ENCODE measurements around the gene ELAVL1. TPM values are rescaled to one million over a fixed set of nuclear protein-coding genes. Genes with fewer than 3 reads are reported as not detected.
"Not testable (repeated sequence)": the region's sequence is repeated elsewhere in the genome, so short reads cannot be mapped to it uniquely, and the experiment has no call there.

The ELAVL1 gene
- total and polyA plus RNA-seq, 7 donors = 15.8 to 31.0 (median 20.3) TPM

DNA sequence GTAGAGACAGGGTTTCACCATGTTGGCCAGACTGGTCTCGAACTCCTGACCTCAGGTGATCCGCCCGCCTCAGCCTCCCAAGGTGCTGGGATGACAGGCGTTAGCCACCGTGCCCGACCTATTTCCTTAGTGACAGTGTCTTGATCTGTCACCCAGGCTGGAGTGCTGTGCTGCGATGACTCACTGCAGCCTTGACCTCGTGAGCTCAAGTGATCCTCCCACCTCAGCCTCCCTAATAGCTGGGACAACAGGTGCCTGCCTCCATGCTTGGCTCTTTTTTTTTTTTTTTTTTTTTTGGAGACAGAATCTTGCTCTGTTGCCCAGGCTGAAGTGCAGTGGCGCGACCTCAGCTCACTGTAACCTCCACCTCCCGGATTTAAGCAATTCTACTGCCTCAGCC, 75.4 kb downstream of the ELAVL1 start:
- H3K27me3 ChIP-seq; intact Hi-C loops (cut with DNase I); H3K9me3 ChIP-seq; H3K4me3 ChIP-seq; DNase-seq: not testable (repeated sequence)
- H3K36me3 ChIP-seq = peaks cover 28 to 42% (median 36%) of the 10 kb centered on the region in 4 donors
- peak overlapping the region; percentile 89 to 97 (median 94) for H3K27ac ChIP-seq
- peaks cover 0 to 80% (median 68%) of the 10 kb centered on the region in 4 donors for H3K4me1 ChIP-seq
- TF ChIP-seq POLR2AphosphoS5 (IDR thresholded peaks at IDR 0.05) = peak in 1 of 4 donors; percentile 5
- WGBS, 2 donors = 83 to 85% methylated on average over 11 of the region's 11 CpGs

DNA sequence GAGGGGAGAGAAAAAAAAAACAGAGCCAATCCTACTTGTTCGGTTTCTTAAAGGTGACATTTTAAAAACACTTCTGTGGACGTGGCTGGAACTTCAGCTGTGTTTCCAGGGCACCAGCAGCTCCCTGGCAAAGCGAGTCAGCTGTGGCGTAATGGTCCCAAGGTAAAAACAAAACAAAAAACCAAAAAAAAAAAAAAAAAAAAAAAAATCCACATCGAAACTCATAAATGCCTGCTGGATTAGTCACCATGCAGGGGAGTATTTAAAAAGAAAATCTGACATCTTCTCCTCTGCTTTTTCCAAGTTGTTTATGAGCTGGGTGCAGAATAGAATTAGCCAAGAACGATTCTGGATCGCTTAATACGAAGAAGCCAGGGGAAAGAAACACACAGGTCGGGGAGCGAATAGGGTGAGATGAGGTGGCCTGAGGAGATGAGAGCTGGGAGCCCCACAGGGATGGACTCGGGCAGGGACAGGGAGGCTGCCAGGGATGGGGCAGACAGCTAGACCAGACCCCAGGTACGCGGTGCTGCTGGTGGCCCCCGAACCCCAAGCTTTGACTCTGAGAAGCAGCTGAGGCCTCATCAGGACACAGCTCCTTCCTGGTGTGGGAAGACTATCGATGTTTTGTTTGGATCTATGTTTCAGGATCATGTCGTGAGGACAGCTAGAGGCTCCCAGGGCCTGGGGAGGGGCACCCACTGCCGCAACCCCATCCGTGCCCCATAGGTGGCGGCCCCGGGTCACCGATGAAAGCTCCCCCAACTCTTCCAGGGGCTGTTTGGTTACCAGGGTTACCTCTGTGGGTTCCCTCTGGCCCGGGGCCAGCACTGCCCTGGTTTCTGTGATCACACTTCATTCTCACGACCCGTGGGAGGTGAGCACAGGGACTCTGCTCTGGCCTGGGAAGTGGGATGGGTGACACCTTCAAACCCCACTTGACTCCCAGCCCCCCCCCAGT, 76.4 kb downstream of the ELAVL1 start:
- Histone ChIP-seq H3K4me3 (peak overlapping the region in 3 of 4 donors; percentile 19 to 36 (median 31)), H3K36me3 (peaks cover 19 to 32% (median 27%) of the 10 kb centered on the region in 4 donors), H3K27ac (peak overlapping the region; percentile 89 to 97 (median 94)), H3K4me1 (peaks cover 0 to 85% (median 78%) of the 10 kb centered on the region in 4 donors), H3K9me3 (no peaks in the 10 kb centered on the region), H3K27me3 (no peaks in the 10 kb centered on the region)
- TF ChIP-seq POLR2AphosphoS5 (IDR thresholded peaks at IDR 0.05) (peak; percentile 32 to 60 (median 49)), POLR2A (IDR thresholded peaks at IDR 0.05) (no peak), EP300 (IDR thresholded peaks at IDR 0.05) (peak in 1 of 4 donors; percentile 5)
- TF ChIP-seq, protein P1, sequence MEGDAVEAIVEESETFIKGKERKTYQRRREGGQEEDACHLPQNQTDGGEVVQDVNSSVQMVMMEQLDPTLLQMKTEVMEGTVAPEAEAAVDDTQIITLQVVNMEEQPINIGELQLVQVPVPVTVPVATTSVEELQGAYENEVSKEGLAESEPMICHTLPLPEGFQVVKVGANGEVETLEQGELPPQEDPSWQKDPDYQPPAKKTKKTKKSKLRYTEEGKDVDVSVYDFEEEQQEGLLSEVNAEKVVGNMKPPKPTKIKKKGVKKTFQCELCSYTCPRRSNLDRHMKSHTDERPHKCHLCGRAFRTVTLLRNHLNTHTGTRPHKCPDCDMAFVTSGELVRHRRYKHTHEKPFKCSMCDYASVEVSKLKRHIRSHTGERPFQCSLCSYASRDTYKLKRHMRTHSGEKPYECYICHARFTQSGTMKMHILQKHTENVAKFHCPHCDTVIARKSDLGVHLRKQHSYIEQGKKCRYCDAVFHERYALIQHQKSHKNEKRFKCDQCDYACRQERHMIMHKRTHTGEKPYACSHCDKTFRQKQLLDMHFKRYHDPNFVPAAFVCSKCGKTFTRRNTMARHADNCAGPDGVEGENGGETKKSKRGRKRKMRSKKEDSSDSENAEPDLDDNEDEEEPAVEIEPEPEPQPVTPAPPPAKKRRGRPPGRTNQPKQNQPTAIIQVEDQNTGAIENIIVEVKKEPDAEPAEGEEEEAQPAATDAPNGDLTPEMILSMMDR (IDR thresholded peaks at IDR 0.05) = peak in 3 of 4 experiments; percentile 28 to 39 (median 35)
- 67 to 73% methylated on average over 24 of the region's 24 CpGs for WGBS, 2 donors
- intact Hi-C loops (cut with DNase I) = loop anchor here (10.0 kb wide), 3 partner anchors 436 to 1194 kb away; partner anchors contain the start of genes ANGPTL4, GPR108, MBD3L1 and TRIP10
- DNase-seq = peak; percentile 92

DNA sequence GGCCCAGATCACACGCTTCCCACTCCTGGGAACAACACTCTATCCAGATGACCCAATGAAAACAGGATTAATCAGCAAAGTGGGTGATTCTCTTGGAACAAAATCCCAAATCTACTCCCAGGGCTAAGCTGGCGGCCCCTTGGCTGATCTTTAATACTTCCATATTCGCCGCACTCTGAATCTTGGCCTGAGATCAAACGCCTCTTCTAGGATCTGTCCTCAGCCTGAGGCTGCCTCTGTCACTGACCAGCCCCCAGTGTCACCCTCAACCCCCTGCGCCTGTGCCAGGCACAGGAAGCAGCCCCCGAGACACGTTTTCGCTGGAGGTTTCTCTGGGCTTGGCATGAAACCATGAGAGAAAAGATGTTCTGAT, 77.1 kb downstream of the ELAVL1 start:
- H3K4me3 ChIP-seq = peak overlapping the region in 2 of 4 donors; percentile 8 to 36
- H3K27ac ChIP-seq = peak overlapping the region; percentile 89 to 97 (median 94)
- WGBS, 2 donors = 85 to 89% methylated on average over 9 of the region's 9 CpGs
- TF ChIP-seq POLR2A (IDR thresholded peaks at IDR 0.05) (no peak), EP300 (IDR thresholded peaks at IDR 0.05) (no peak)
- TF ChIP-seq, protein P1 (IDR thresholded peaks at IDR 0.05) = peak in 1 of 4 experiments; percentile 5
- intact Hi-C loops (cut with DNase I) = loop anchor here (10.0 kb wide), 3 partner anchors 436 to 1194 kb away; partner anchors contain the start of genes ANGPTL4, GPR108, MBD3L1 and TRIP10
- no peaks in the 10 kb centered on the region for H3K27me3 ChIP-seq
- no peaks in the 10 kb centered on the region for H3K9me3 ChIP-seq
- peaks cover 12 to 25% (median 20%) of the 10 kb centered on the region in 4 donors for H3K36me3 ChIP-seq
- peaks cover 0 to 90% (median 84%) of the 10 kb centered on the region in 4 donors for H3K4me1 ChIP-seq
- DNase-seq = no peak

DNA sequence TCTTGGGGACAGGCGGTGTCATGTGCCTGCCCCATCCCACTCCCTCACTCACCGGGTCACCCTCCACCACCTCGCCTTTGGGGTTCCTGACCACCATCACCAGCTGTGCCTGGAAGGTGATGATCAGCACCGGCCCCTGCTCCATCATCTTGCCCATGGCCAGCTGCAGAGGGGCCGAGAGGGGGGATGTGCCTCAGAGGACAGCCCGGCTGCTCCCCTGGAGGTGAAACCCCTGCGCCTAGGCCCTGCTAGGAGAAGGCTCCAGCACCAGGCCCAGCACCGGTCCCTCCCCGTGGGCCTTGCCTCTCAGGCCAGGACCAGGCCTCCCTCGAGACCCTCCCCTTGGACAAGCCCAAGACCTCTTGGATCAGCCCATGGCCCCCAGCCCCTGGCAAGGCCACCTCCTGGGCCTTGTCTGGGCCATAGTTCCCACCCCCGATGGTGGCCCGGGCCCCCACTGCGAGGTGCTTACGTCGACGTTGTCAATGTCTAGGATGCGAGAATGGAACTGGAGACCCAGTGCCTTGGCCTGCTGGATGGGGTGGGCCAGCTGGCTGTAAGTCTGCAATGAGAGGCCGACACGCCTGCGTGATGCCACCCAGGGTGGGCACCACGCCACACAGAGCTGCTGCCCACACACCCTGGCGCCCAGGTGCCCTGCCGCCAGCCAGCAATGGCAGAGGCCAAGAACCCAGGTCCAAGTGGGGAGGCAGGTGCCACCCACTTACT, 77.7 kb downstream of the ELAVL1 start:
- H3K27ac ChIP-seq = peak overlapping the region; percentile 89 to 97 (median 94)
- DNase-seq = no peak
- H3K9me3 ChIP-seq = no peaks in the 10 kb centered on the region
- TF ChIP-seq EP300 (IDR thresholded peaks at IDR 0.05) (no peak), POLR2AphosphoS5 (IDR thresholded peaks at IDR 0.05) (no peak), POLR2A (IDR thresholded peaks at IDR 0.05) (no peak)
- TF ChIP-seq, protein P1 (IDR thresholded peaks at IDR 0.05) = no peak
- H3K4me1 ChIP-seq = peaks cover 0 to 96% (median 89%) of the 10 kb centered on the region in 4 donors
- H3K36me3 ChIP-seq = peaks cover 9 to 25% (median 16%) of the 10 kb centered on the region in 4 donors
- H3K27me3 ChIP-seq = no peaks in the 10 kb centered on the region
- intact Hi-C loops (cut with DNase I) = loop anchor here (10.0 kb wide), 3 partner anchors 437 to 1193 kb away; partner anchors contain the start of genes ANGPTL4, GPR108, MBD3L1 and TRIP10
- 93 to 94% methylated on average over 23 of the region's 23 CpGs for WGBS, 2 donors
- peak overlapping the region in 2 of 4 donors; percentile 8 to 36 for H3K4me3 ChIP-seq
